NOMO-1 treated with dmso at 0.1 percent for 144 hours (cell line): Measurements from ENCODE around the gene GPR34.
"Not testable (repeated sequence)": the region's sequence is repeated elsewhere in the genome, so short reads cannot be mapped to it uniquely, and the experiment has no call there.

Experiments used
- DNase-seq: peaks from one replicate; lab custom pipeline; 2025; ENCODE audit not compliant: unreplicated experiment; lab: John Stamatoyannopoulos, UW

GPR34 gene

DNA sequence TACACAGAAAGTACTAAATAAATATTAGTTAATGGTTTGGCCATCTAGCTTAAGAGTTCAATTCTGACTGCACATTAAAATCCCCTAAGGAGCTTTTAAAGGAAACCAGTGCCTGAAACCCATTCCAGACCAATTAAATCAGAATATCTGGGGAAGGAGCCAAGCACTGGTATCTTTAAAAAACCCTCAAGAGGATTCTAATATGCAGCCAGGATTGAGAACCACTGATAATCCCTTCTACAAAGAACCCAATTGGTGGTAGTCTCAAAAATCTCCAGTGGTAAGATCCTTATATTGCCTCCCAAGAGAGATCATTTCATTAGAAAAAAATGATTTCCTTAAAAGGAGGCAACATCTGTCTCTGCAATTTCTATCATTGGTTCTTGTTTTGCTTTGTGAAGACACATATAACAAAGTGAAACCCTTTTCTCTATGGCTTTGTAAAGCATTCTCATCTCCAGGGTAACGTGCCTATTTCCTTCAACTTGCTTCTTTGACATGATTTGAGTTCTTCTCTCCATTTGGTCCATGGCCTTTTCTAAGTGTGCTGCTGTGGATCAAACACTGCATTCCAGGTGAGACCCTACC, 3.5 kb downstream of the GPR34 start:
- no peak for DNase-seq

GRCh38 chrX:41693024-41693423, 4.3 kb downstream of the GPR34 start:
- no peak for DNase-seq

- DNase-seq, result no peak
Observed at GRCh38 chrX:41695426-41695825, 6.7 kb downstream of the GPR34 start.

- DNase-seq, result no peak
Observed at GRCh38 chrX:41703574-41704029, 14.8 kb downstream of the GPR34 start.

DNA sequence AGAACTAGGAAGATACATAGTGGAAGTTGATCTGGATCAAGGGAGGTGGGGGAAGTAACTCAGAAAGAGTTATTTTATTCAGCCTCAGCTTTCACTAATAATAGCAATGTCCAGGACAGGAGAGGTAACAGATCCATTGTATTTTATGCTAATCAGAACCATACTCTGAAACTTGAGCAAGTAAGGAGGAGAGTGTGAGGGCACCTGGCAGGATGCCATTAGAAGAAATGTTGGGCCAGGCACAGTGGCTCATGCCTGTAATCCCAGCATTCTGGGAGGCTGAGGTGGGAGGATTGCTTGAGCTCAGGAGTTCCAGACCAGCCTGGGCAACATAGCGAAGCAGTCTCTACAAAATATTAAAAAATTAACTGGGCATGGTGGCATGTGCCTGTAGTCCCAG, 16.3 kb downstream of the GPR34 start:
- DNase-seq, result no peak

DNA sequence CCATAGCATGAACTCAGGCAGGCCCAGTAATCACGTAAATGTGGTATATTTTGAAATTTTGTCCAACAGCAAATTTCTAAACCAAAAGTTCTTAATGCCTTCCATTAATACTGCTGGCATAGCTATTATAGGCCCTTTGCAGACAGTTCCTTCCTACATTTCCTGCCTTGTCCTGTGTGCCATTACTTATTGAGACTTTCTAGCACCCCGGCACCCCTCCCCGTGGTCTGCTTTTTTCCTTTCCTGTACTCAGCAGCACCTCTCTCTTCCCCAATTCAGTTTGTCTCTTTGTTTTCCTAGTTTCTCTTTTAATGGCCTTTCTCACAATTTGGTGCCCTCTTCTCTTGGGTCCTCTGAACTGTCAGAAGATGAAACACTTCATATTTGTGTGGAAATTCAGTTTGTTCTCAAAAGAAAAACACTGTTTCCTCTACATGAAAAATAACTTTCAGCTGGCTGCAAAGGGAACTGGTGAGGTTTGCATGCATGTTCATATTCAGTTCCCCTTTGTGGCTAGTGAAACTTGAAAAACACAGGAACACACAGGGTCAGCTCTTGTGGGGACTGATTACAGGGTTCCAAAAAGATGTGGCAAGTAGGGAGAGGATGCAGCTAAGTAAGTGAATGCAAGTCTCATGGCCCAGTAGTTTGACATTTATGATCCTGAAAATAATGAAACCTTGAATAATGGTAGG, 17.1 kb downstream of the GPR34 start:
- DNase-seq, result peak; percentile 72

- DNase-seq, result no peak
Observed at GRCh38 chrX:41707218-41707617, 18.4 kb downstream of the GPR34 start.

DNA sequence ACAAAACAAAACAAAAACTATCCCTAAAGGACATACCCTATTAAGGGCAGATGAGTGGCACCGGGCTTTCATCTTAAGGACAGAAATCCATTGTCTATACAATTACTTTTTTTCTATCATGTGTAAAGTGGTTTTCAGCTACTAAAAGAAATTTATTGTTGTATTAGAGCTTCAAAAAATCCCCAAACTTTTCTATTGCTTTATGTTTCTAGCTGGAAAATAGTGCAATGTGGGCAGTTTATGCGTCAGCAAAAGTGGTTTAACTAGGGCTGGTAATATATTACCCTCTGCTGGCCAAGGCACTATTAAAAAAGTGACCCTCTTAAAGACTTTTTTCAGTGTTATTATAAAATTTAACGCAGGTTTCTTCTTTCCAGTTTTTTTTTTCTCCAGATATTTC, 19.7 kb downstream of the GPR34 start:
- DNase-seq, result no peak

DNA sequence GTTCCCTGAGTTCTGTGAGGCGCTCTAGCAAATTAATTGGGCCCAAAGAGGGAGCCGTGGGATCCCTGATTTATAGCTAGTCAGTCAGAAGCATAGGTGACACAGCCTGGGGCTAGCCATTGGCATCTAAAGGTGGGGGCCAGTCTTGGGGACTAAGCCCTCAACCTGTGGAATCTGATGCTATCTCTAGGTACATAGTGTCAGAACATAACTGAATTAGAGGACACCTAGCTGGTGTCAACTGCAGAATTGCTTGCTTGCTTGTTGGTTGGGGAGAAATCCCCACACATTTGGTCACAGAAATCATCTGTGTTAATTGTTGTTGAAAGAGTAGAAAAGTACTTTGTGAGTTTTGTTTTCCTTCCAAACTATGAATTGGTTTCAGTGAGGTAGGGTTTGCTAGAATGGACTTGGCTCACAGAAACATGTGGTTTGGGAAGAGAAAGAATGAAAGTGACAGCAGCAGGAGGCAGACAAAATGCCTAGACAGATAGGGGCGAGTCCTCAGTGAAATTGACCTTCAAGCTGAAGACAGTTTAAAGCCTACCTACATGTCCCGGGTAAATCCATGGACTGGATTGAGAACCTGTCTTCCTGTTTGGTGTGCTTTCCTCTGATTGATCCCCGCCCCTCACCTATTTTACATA, 22.4 kb downstream of the GPR34 start:
- DNase-seq, result no peak

- DNase-seq, result no peak
Observed at GRCh38 chrX:41716222-41716621, 27.4 kb downstream of the GPR34 start.

- DNase-seq, result no peak
Observed at GRCh38 chrX:41716767-41717473, 28.1 kb downstream of the GPR34 start.

- no peak for DNase-seq
Observed at GRCh38 chrX:41718481-41719235, 29.9 kb downstream of the GPR34 start.

DNA sequence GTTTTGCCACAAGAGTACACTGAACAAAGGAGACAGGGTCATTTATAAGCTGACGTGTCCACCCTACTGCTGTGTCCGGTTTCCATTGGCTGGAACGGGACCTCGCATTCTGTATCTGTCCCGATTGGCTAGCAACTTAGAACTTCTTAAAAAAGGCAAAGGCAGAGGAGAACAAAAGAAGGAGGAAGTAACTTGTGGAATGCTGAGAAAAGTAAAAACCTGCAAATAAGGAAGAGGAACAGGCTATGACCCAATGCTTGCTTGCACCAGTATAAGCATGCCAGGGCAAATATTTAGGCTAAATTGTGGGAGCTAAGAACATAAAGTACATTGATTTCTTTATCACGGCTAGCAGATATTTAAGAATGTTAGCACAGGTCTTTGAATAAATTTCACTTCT, 30.8 kb downstream of the GPR34 start:
- not testable (repeated sequence) for DNase-seq

GRCh38 chrX:41720125-41720779, 31.5 kb downstream of the GPR34 start:
- no peak for DNase-seq

DNA sequence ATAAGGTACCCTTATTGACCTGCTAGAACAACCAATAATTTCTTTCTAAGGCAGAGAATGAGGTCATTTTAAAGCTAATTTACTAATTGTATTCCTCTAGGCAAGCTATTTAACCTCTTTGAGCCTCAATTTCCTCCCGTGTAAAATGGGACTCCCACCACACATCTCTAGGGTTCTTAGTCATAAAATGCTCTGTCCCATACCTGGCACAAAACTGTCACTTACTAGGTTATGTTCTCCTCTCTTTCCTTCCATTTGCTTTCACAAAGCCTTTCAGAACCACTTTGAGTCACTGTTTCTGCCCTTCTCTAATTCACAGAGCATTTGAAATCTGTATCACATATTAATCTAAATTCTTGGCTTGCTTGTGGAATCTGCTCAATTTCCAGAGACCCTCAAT, 32.8 kb downstream of the GPR34 start:
- no peak for DNase-seq

- no peak for DNase-seq
Observed at GRCh38 chrX:41722214-41722613, 33.4 kb downstream of the GPR34 start.

GRCh38 chrX:41722816-41723618, 34.2 kb downstream of the GPR34 start:
- no peak for DNase-seq

- DNase-seq, result peak; percentile 21
Observed at GRCh38 chrX:41723826-41724225, 35.1 kb downstream of the GPR34 start, which contains the start of gene GPR82. TSS of gene GPR82 (plus strand) at chrX:41724181. CDS start at chrX:41727027, 2,846 bp downstream.

- DNase-seq, result no peak
Observed at GRCh38 chrX:41728125-41728524, 39.4 kb downstream of the GPR34 start.

- DNase-seq, result no peak
Observed at GRCh38 chrX:41730081-41730480, 41.3 kb downstream of the GPR34 start.
